K562 (cell line): Measurements from ENCODE around the gene MRPS6. TPM values are rescaled to one million over a fixed set of nuclear protein-coding genes. Genes with fewer than 3 reads are reported as not detected.
A peak's percentile ranks its signal among the peaks of the same experiment; 100 is the strongest.

Source experiments
- ATF7 ChIP-seq: fragments of 450-650 bp; IDR thresholded peaks from 2 replicates; pipeline ENCODE4 v1.7.1; 2014; ENCODE audit warnings: mild to moderate bottlenecking, moderate library complexity
- BHLHE40 ChIP-seq: IDR thresholded peaks from 2 replicates; pipeline ENCODE4 v1.6.1; 2011; ENCODE audit warnings: low read length, improper control_type of control experiment
- CTCF ChIP-seq, 3 experiments: IDR thresholded peaks in 2 of 3; conservative IDR thresholded peaks in 1 of 3; 2 replicates each; pipeline ENCODE4 v1.5.1; 2011 to 2012; ENCODE audit warnings: low read length in 3 of 3, mild to moderate bottlenecking in 3 of 3, control low read depth in 2 of 3, improper control_type of control experiment in 1 of 3, inconsistent platforms in 1 of 3, low read depth in 1 of 3, mixed read lengths in 1 of 3, moderate library complexity in 1 of 3; ENCODE audit not compliant: insufficient read depth in 2 of 3
- DIDO1 ChIP-seq: fragments of 450-650 bp; IDR thresholded peaks from 2 replicates; pipeline ENCODE4 v1.6.1; 2016; ENCODE audit warnings: low read depth, missing biosample characterization, missing genetic modification characterization
- FOXK2 ChIP-seq, 2 experiments: fragments of 450-650 bp; IDR thresholded peaks in 1 of 2; conservative IDR thresholded peaks in 1 of 2; 2 replicates each; pipeline ENCODE4 v1.6.1; 2016; ENCODE audit warnings: low read depth in 2 of 2, mild to moderate bottlenecking in 1 of 2
- GABPA ChIP-seq: fragments of 200-800 bp; sonication (Bioruptor generic); conservative IDR thresholded peaks from 2 replicates; pipeline ENCODE4 v1.6.1; 2016; ENCODE audit warnings: low read depth, missing genetic modification characterization, missing compliant biosample characterization
- HNRNPK ChIP-seq: fragments of 200-400 bp; formaldehyde crosslinking; IDR thresholded peaks from one replicate; pipeline ENCODE4 v1.6.1; 2018; ENCODE audit warnings: mild to moderate bottlenecking, low read depth, low read length; ENCODE audit not compliant: poor library complexity, severe bottlenecking
- MEF2A ChIP-seq: IDR thresholded peaks from 2 replicates; pipeline ENCODE4 v1.6.1; 2011; ENCODE audit warnings: low read depth, mild to moderate bottlenecking, low read length, moderate library complexity; ENCODE audit not compliant: control insufficient read depth
- MTA1 ChIP-seq: fragments of 450-650 bp; IDR thresholded peaks from 2 replicates; pipeline ENCODE4 v1.6.1; 2017; ENCODE audit warnings: borderline replicate concordance
- MYNN ChIP-seq, 2 experiments: sonication (generic); formaldehyde crosslinking in 1 of 2; IDR thresholded peaks; 2 replicates each; pipeline versions ENCODE4 v1.5.0 to v1.6.1; 2016 to 2020; ENCODE audit warnings: antibody characterized with exemption in 1 of 2, missing genetic modification reagents in 1 of 2
- SETDB1 ChIP-seq: IDR thresholded peaks from one replicate; pipeline ENCODE4 v1.6.1; 2012; ENCODE audit warnings: low read length, control low read depth, inconsistent platforms
- TAF7 ChIP-seq: fragments of 450-650 bp; IDR thresholded peaks from 2 replicates; pipeline ENCODE4 v1.6.1; 2016; ENCODE audit warnings: missing genetic modification characterization, missing compliant biosample characterization
- TBP ChIP-seq: optimal IDR thresholded peaks from 2 replicates; pipeline ENCODE3; 2011; ENCODE audit warnings: low read depth, low read length, improper control_type of control experiment
- TEAD1 ChIP-seq, 2 experiments: fragments of 450-650 bp in 1 of 2; sonication (generic) in 1 of 2; formaldehyde crosslinking; IDR thresholded peaks; 2 replicates each; pipeline versions ENCODE4 v1.4.0 to v1.8.0; 2020 to 2022; ENCODE audit warnings: mild to moderate bottlenecking in 2 of 2, missing genetic modification reagents in 1 of 2
- TRIM25 ChIP-seq: fragments of 450-650 bp; IDR thresholded peaks from 2 replicates; pipeline ENCODE4 v1.7.0; 2016; ENCODE audit warnings: borderline replicate concordance
- ZBTB34 ChIP-seq: fragments of 250-450 bp; sonication (Bioruptor Pico); IDR thresholded peaks from 2 replicates; pipeline ENCODE4 v1.8.0; 2021; ENCODE audit warnings: mild to moderate bottlenecking, moderate library complexity
- ZNF445 ChIP-seq: fragments of 250-450 bp; sonication (Bioruptor Pico); IDR thresholded peaks from 2 replicates; pipeline ENCODE4 v1.4.0; 2020; ENCODE audit warnings: low read depth, mild to moderate bottlenecking, moderate library complexity
- ZNF764 ChIP-seq: fragments of 250-450 bp; sonication (Bioruptor Pico); IDR thresholded peaks from 2 replicates; pipeline ENCODE4 v1.4.0; 2020; ENCODE audit warnings: low read depth, mild to moderate bottlenecking, moderate library complexity
- polyA plus RNA-seq, 8 experiments: library from polyadenylated mRNA; depleted of rRNA in 4 of 8; stranded (reverse) in 5 of 8; unstranded in 3 of 8; fragments of >200 nt; fragmentation: Nextera tagmentation in 2 of 8; fragmentation: Illumina TruSeq in 1 of 8; extraction: Ambion mirVana in 2 of 8; extraction: Trizol in 1 of 8; gene quantifications; 2 replicates each; pipeline versions ENCODE4 v1.2.1 to v1.2.3, GENCODE V29; 2011 to 2014; ENCODE audit warnings: inconsistent platforms in 1 of 8, missing spikeins in 1 of 8
- total RNA-seq, 7 experiments: library from RNA; depleted of rRNA in 6 of 7; stranded (reverse); fragments of >200 nt in 6 of 7; fragmentation: Illumina TruSeq in 2 of 7; extraction: Trizol in 2 of 7; gene quantifications; 2 replicates each; pipeline versions ENCODE4 v1.2.1 to v1.2.3, GENCODE V29; 2011 to 2021; ENCODE audit warnings: low replicate concordance in 1 of 7
- TF ChIP-seq, protein P1 (sequence below): IDR thresholded peaks from 3 replicates; pipeline ENCODE4 v1.6.1; 2011; ENCODE audit warnings: borderline replicate concordance, mild to moderate bottlenecking; ENCODE audit not compliant: insufficient read length, insufficient read depth

MRPS6 gene
- total and polyA plus RNA-seq, 9 of the 15 experiments (the other 6 are each of a cell fraction or from before 2014, with no cell fraction given), result 26.1 to 72.0 (median 39.3) TPM

DNA sequence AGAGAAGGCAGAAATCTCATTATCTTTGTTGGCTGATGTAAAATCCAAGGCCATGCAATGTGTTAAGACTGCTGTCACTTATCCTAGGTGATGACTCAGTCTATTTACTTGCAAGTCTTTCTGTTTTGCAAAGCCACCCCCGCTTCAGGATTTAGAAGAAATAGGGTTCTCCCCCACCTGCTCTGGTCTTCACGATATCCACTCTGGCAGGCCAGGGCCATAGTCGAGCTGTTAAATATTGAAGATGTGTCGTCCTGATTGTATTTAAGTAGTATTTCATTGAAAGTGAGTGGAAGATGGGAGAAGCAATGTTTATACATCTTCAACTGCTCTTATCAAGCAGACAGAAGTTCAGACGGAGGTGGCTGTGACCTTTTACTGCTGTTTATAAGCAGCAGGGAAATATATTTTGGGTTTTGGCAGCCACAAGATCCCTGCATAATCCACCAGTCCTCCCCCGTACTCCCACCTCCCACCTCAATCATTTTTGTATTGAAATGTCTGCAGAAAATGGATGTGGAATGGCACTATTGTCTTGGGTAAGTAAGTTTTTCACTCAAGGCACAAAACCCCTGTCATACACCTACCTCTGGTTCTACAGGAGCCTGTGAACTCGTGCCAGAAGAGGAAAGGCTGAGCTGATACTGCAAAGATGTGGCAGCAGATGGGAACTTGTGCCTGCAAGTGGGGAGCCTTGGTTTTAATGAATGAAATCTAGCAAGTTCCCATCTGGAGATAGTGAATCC, 117.4 kb downstream of the MRPS6 start (continued):
- TF ChIP-seq, protein P1, sequence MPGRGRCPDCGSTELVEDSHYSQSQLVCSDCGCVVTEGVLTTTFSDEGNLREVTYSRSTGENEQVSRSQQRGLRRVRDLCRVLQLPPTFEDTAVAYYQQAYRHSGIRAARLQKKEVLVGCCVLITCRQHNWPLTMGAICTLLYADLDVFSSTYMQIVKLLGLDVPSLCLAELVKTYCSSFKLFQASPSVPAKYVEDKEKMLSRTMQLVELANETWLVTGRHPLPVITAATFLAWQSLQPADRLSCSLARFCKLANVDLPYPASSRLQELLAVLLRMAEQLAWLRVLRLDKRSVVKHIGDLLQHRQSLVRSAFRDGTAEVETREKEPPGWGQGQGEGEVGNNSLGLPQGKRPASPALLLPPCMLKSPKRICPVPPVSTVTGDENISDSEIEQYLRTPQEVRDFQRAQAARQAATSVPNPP, result no peak
- peak; percentile 42; the same call in 1 of the 2 replicates for TF ChIP-seq MTA1
- TF ChIP-seq FOXK2 (conservative IDR thresholded peaks at IDR 0.05 in 1 of 2, IDR thresholded peaks at IDR 0.05 in 1 of 2; ENCODE audit: low read depth in 2 of 2), result peak; percentile 74 to 78
- 0 out of 2 replicates have a peak, but pooled peaks have one; percentile 21 for TF ChIP-seq DIDO1 (tag)
- no peak for TF ChIP-seq CTCF (IDR thresholded peaks at IDR 0.05 in 2 of 3, conservative IDR thresholded peaks at IDR 0.05 in 1 of 3; ENCODE audit: insufficient read depth in 2 of 3, low read depth in 1 of 3, low read length in 3 of 3)
- no peak for TF ChIP-seq GABPA (tag)
- TF ChIP-seq BHLHE40, result peak; percentile 43
- no peak for TF ChIP-seq TAF7 (tag)
- TF ChIP-seq HNRNPK, result no peak
- peak; percentile 55; the same call in 1 of the 2 replicates for TF ChIP-seq ZNF445
- TF ChIP-seq ZNF764 (CRISPR knock-in tag), result no peak
- TF ChIP-seq ATF7, result peak; percentile 81
- TF ChIP-seq TBP, result no peak
- TF ChIP-seq TEAD1 (CRISPR knock-in tag; IDR thresholded peaks at IDR 0.05), result no peak
- no peak for TF ChIP-seq ZBTB34 (CRISPR knock-in tag)
- TF ChIP-seq MYNN (IDR thresholded peaks at IDR 0.05), result no peak
- no peak for TF ChIP-seq MYNN (CRISPR knock-in tag; IDR thresholded peaks at IDR 0.05)
- no peak for TF ChIP-seq SETDB1
- no peak; the same call in 1 of the 2 replicates for TF ChIP-seq MEF2A
- no peak for TF ChIP-seq TRIM25
